CD4-positive, alpha-beta T cell treated with Interleukin-1 beta for 1 hour (primary cell): ENCODE data around the gene JPH4.

Experiments
- DNase-seq, 2 donors: peaks; one replicate each; pipeline ENCODE4 v3.0.0-alpha.2; 2020 to 2022

JPH4 gene

DNA sequence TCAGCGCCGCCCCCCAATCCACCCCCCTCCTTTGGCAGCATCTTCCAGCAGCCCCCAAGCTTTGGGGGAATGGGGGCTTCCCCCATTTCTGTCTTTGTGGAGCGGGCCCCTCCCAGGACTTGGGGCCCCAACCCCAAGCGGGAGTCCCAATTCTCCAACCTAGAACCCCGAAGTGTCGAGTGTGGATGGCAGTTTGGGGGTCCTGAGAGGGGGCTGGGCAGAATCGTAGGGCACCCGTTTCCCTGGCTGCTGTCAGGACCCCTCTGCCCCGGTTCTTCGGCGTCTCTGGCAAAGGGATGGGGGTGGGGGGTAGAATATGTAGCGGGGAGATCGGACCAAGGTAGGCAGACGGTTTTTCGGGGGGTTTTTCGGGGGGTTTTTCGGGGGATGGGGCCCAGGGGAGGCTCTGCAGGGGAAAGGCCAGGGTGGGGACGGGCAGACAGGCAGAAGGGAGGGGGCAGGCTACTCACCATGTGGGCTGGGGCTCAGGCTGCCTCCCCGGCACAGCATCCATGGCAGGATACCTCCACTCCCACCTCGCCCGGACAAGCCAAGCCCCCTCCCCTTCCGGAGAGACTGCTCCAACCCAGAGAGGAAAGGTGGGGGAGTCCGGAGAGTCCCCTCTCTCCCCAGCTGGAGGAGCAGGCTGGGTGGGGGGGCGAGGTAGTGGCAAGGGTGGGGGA is 739 bp downstream of the JPH4 start:
- no peak for DNase-seq

DNA sequence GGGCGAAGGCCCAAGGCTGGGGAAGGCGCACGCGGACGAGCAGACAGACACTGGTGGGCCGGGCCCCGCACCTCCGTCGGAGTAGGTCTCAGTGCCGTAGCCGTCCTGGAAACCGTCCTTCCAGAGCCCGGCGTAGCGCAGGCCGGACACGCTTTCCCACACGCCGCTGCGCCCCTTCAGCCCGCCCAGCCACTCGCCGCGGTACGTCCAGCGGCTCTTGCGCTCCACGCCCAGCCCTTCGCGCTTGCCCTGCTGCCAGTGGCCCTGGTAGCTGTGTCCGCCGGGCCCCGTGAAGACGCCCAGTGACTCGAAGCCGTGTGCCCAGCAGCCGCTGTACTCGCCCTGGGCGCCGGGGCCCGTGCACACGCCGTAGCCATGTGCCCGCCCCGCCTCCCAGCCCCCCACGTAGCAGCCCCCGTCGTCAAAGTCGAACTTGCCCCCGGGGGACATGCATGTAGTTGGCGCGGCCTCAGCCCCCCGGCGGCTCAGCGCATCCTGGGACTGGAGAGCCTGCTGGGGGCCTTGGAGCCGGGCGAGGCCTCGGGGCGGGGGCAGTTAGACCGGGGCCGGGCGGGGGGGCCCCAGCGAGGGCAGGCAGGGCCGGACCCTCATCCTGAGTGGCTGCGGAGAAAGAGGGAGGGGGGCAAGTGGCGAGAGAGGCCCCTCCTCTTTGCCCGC is 1.4 kb downstream of the JPH4 start:
- DNase-seq, result no peak

DNA sequence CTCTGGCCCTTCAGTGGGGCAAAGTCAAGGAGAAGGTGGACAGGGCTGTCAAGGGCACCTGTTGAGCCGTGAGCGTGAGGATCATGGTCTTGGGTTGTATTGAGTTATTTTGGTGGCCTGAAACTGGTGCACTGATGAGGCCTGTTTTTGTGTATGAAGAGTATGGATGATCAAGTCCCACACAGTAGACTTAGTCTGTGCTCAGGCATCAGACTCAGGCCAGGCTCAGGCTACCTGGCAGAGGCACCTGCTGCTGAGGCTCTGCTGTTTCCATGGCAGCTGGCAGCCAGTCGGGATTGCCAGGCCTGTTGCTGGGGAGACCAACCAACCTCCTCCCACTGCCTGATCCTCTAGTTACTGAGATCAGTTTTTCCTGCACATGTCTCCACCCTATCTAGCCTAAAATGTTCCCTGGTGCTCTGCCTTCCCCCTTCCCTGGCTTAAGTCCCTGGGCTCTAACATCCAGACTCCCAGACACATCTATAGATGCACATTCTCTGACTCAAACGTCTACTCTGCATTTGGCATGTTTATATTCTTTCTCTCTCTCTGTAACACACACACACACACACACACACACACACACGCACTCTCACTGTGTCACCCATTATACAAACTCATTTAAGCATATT is 5.1 kb downstream of the JPH4 start:
- no peak for DNase-seq

DNA sequence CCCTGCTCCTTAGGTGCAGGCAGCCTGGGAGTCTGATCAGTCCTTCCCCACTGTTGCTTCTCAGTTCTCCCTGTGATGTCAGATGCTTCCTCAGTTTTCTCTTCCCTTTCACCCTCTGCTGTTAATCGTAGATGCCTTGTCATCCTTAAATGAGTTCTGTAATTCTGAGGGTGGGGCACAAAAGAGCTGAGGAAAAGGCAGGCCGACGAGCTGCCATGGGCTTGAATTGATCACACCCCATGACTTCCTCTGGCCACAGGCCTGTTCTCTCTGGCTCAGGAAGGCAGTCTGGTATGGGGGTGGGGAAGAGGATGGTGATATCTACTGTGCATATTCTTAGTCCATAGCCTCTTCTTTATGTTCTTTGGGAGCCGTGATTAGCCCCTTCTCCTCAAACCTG is 5.8 kb downstream of the JPH4 start:
- peak in 1 of 2 donors; percentile 37 for DNase-seq

DNA sequence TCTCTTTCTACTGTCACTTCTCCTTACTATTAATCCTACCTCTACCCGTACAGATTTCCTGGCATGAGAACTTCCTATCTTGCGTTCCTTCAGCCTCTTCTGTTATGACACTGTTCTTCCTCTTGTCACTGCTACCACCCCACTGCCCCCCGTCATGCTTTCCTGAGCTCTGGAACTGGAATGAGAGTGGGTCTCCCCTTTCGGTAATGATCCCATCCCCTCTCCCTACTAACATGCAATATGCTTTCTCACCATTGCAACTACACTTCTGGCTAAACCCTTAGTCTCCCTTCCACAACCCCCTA is 6.1 kb downstream of the JPH4 start:
- DNase-seq, result no peak

DNA sequence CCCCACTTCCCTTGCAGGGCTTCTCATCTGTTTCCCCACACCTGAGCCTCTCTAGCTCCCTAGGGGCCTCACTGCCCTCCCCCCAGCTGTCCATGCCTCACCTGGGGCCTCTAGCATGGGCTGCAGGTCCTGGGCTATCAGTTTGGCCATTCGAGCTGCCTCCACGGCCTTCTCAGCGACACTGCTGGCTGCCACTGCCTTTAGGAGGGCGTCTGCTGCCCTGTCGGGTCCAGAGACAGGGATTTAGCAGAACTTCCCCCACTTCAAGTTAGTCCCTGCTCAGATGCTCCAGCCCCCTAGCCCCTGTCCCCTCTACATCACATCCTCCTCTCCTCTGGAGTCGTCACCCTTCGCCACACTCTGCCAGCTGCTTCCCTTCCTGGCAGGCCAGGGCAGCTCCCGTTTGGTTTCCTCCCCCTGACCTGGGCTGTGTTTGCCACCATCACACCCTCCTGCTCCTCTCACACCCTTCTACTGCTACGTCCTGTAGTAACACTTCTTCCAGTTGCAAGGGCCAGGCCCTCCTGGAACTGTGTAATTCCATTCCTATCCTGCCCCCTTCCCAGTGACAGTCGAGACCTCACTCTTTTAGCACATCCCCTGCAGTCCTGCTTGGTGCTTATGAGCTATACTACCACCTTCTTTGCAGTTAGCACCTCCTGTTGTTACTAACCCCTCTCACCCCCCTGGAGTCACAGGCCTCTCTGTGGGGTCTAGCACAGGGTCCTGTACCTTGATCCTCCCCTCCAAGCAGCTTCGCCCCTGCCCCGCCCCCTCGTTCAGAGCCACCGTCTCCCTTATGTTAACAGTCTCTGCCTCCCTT is 6.7 kb downstream of the JPH4 start:
- no peak for DNase-seq

DNA sequence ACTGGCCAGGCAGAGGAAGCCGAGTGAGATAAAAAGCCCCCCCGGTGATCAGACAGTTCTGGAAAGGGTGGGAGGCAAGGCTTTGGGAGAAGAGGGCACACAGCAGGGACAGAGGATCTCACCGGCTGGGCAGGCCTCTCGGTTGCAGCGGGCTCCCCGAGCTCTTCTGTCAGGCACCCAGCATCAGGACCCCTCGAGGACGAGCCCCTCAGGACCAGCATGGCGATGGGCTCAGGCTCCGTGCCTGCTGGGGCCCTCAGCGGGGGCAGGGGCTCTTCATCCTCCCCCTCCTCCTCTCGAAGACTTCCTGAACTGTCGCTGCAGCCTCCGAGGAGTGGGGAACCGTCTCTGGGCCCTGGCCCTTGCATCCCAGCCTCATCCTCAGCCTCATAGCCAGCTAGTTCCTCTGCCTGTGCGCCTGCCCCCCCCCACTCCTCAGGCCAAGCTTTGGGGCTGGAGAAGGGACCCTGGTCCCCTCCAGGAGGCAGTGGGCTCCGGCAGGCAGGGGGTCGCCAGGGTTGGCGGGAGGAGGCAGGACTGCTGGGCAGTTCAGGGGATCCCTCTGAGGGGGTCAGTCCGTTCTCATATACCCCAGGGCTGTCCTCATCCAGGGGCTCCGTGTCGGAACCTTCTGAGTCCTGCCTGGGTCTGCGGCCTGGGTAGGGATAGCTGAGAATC is 7.6 kb downstream of the JPH4 start:
- no peak for DNase-seq

DNA sequence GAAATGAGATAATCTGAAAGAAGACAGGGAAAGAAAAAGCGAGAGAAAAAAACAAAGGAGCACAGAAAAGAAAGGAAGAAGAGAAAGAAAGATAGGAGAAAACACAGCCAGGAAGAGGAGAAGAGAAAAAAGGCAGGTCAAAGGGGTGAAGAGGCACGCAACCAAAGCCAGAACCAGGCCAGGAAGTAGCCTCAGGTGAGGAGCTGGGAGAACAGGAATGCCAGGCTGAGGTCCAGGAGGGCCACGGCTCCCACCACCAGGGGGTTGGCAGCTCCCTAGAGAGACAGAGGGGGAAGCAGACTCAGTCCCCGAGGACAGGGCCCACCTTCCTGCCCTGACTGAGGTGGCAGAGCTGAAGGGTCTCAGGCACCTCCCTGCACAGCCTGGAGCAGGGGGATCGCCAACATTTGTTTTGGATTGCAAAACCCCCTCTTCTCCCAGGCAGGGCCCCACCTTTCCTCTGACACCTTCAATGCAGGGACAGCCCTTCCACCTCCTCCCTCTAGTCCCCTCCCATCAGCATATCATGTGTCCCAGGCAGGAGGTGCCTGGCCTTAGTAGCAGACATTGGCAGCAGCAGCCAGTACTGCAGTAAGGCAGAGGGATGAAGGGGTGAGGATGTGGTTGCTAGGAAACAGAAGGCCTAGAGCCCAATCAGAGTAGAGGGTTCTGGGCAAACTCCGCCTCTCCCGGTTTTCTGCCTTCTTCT is 9.0 kb downstream of the JPH4 start:
- DNase-seq, result no peak

DNA sequence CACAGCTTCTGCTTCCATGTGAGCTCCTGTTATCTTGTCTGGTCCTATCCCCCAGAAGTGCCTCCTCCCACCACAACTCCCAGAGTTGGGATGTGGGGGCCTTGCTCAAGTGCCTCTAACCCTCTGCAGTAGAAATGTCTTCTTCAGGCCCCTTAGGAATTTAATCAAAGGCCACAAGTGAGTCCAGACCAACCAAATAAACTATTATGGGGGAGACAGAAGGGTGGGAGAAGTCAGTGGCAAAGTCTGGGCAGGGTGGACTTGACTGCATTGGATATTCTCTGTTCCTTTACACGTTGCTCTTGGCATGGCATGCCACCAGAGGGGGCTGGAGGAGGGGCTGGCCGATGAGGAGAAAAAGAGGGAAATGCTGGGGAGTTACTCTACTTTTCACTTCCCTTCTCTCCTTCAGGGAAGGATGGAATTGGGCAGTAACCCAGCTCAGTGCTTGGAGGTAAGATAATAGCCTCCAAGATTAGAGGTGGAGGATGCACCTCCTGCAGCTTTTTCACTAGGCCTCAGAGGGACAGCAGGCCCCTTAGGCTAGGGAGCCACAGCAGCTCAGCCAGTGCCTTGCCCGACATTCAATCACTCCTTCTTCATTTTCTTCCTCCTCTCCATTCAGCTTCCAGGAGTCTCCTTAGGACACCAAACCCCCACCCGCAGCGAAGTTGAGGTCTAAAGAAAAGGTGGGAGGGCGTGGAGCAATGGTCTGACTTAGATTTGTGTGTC is 9.8 kb downstream of the JPH4 start:
- peak in 1 of 2 donors; percentile 24 for DNase-seq

DNA sequence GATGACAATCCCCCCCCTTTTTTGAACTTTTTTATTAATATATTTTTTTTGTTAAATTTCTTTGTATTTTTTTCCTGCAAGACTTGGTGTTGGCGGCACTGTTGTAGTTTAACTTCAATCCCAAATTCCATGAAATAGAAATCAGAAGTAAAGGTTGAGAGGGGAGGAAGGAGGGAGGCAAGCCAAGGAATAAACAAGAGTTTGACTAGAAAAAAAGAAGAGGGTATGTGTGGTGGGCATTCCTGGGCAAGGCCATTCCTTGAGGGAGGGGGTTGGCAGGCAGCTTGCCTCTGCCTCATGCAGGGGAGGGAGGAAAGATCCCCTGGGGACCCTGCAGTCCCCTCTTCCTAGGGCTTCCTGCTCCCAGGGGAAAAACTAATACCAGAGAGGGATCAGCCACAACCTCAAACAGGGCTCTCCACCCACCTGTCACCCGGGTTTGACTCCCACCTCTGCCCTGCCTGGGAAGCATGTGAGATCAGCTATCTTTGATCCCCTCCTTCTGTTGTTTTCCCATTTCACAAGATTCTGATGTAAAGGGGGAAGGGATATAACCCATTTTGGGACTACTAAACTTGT is 10.5 kb downstream of the JPH4 start:
- DNase-seq, result no peak

DNA sequence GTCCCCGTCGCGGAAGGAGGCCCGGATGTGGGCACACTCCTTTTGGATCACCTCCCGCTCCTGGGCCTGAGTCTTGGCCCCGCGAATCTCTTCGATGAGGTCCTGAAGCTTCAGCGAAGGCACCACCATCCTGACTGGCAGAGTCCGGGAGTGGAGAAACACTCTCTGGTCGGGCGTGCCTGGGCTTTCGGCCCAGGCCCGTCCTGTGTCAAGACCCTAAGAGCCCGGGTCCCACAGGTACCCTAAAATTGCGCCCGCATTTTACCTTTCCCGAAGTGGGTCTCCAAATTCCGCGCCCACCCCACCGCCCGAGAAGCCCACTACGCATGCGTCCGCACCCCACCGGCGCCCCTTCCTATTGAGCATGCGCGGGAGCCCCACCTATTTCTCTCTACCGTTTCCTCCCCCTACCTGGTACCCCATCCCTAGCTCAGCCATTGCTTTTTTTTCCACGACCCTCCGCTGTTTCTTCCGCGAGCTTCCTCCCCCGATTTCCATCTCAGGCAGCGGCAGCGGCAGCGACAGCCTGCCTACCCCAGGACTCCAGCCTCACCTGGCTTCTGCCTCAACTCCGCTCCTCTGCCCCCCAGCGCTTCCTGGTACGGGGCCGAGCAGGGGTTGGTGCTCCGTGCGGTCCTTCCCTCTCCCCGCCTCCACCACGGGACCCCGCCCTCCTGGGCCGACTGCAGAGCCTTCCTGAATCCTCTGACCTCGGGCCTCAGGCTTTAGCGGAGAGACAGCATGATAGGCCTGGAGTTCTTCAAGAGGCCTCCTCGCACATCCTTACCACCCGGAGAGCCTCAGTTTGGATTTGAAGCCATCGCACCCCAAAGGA is 11.2 kb downstream of the JPH4 start, which contains the start of gene AP1G2:
AP1G2 (minus strand) TSS at position 606 of the 835 bp plus-strand sequence; CDS start at position 129, 477 bp downstream.
- DNase-seq, result peak; percentile 86

DNA sequence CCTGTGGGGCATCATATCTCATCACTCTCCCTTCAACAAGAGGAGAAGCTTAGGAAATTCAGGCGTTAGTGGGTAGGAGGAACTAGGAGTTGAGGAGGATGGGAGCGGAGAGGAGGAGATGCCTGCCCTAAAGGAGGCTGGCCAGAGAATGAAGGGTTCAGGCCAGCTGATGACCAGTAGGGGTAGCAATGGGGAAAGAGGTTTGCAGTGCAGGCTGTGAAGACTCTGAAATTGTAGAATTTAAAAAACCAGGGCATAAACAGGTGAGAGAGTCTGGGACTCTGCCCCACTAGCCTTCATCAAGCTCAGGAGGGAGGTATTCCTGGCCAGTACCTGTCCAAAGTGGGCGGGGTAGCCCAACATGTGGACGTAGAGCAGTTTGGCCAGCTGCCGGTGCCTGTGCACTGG is 11.8 kb downstream of the JPH4 start:
- DNase-seq, result no peak

DNA sequence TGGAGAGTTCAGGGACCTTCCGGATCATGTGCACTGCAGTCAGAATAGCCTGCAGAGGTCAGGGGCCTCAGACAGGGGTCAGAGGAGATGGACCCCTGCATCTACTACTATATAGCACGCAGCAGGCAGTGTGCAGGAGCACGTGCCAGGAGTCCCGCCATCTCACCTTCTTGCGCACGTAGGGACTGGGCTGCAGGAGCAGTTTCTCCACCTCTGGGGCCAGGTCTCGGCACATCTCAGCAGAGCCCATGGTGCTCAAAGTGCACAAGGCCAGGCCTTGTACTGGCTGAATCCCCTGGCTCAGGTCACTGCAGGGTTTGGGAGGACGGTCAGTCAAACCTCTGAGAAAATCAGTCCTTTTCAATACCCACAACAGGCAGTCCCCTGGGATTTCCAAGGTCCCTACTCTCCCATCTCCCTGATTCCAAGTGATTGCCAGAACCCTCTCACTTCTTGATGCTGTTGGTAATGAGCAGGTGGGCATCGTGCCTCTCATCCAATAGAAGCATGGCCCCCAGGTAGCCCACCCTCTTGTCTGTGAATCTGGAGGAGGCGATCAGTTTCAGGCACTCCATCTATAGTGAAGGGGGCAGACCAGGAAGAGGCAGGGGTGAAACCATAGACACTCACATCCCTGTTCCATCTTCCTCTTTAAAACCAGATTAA is 12.3 kb downstream of the JPH4 start:
- no peak for DNase-seq

DNA sequence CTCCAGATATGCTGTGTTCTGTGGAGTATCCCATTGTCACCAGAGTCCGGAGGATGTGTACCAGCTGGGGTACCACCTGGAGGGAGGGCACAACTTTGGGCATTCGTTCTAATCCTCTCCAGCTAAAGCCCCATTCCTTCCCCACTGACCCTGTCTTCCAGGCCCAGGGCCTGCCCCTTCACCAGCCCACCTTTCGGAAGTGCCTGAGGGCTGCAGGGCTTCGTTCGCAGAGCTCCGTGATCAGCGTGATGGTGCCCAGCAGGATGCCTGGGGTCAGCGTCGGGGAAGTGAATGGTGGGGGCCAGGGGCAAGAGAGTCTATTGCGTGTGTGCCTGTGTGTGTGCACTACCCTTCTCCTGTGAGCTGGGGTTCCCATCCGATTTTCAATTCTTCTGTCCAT is 13.0 kb downstream of the JPH4 start:
- no peak for DNase-seq

DNA sequence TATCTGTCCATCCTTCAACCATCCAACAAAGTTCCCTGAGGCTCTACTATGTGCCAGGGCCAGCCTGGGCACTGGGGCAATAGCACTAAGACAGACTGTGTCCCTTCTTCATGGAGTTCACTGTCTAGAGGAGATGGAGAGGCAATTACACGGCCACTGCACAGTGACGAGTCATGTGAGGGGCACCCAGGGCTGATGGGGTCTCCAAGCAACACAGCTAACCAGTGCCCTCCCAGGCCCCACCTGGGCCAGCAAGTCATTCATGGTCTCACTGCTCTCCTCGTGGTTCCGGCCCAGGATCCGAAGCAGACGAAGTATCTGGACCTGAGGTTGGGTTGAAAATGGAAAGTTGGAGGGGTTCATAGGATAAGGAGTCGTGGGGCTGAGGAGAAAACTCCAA is 13.7 kb downstream of the JPH4 start:
- no peak for DNase-seq

DNA sequence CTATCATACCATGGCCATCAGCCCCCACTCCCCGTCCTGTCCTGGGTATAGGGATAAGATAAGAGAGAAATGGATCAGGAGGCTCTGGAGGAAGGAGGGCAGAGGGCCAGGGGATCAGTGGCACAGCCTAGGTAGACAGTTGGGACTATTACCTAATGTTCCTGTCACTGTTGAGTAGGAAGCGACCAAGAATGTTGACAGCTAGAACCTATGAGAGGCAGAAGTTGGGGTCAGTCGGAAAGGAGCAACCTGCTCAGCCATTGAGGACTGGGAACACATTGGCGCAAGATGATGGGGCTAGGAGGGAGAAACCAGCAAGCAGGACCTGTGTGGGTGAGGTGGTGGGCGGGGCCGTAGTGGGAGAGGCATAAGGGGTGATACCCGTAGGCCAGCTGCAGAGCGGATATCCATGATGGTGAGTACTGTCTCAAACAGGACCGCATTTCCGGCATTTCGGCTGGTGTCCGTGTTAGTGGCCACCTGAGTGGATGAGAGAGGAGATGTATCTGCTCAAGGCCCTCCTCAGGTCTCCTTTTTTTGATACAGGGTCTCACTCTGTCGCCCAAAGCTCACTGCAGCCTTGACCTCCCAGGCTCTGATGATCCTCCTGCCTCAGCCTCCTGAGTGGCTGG is 14.3 kb downstream of the JPH4 start:
- no peak for DNase-seq

DNA sequence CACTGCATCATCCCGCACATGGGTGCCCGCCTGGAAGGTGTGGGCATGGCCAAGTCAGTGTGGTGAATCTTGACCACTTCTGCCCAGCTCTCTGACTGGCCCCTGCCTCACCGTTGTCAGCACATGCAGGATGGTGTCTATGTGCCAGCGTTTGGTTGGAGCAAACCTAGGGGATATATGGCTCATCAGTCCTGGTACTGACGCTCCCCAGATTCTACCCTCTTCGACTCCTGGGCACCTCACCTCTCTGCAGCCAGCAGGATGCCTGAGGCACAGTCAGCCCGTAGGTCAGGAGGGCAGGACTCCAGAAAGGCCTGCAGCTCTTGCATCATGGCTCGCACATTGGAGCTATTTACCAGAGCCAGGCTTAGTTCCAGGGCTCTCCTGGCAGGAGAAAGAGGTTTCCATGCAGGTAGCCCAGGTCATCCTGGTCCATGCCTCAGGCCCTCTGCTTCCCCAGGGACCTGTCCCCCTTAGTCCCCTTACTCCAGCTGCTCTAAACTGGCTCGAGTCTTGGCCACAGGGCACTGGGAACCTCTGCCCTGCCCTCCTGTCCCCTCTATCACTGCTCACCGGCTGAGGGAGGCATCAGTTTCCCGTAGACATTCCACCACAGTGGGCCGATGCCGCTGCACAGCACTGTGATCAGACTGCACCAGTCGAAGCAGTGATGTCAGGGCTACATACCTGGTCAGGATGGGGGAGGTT is 15.0 kb downstream of the JPH4 start:
- no peak for DNase-seq

DNA sequence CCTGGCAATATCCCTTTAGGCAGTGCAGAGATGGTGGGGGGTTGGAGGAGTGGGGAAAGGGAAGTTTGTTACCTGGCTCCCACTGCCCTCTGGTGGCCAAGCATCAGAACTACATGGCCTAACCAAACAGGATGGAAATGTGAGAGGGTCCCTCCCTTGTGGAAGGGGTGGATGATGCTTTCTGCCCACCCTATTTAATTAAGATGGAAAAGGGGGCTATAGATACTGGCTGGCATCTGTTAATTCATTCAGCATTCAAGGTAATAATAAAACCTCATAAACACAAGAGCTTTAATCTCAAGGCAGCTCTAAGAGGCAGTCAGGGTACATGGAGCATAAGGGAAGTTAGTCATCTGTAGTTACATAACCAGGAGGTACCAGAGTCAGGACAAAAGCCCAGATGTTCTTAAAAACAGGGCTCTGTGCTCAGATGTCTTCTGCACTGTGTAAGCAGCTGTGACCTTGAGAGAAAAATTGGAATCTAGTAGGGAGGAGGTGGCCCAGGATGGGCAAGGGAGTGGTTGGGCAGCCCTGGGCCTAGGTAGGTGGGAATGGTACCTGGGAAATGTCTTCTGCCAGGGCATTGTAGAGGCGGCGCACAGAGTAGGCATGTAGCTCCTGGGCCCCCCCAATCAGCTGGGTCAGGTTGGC is 15.6 kb downstream of the JPH4 start:
- peak; percentile 56 to 66 for DNase-seq
